NCI-H446 treated with DMSO at 0.1 percent for 48 hours (cell line): ENCODE results near the gene SACM1L.

Source experiments
- DNase-seq: peaks from one replicate; lab custom pipeline; 2025; lab: John Stamatoyannopoulos, UW

Gene SACM1L

DNA sequence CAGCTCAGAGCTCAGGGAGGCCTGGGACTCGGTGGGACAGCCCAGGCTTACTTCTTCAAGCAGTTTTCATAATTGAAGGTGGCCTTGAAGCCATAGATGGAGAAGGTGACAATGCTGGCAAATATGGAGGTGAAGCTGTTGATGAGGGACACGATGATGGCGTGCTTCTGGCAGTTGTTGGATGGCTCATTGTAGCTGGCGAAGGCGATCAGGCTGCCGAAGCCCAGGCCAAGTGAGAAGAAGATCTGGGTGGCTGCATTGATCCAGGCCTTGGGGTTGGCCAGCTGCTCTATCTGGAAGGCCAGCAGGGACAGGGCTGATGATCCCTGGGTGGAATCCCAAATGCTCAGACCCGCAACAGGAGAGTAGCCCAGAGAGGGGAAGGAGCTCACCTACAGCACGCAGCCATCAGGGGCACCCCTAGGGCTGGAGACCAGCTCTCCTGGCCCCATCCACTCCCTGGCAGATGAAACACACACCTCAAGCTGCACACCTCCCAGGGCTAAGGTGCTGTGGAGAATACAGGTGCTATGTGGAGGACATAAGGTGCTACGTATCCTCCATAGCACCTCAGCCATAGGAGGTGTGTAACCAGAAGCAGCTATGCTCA lies 82.1 kb downstream of the SACM1L start:
- no peak for DNase-seq

DNA sequence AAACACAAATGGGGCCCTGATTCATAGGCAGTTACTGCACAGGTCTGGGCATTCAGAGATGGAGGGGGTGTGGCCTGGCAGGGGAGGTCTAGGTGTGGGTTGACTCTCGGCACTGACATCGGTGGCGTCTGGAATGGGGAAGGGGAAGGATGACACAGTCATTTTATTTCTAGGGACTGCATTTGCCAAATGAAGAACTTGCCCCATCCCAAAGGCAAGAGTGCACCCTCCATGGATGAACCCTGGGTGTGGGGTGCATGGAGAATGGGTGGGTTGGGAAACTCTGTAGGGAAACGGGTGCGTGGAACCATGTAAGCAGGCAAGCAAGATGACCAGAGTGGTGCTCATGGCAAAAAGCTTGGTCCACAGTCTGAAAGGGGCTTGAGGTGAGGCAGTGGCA lies 82.6 kb downstream of the SACM1L start:
- no peak for DNase-seq

GRCh38 chr3:45772341-45773035 lies 83.3 kb downstream of the SACM1L start:
- no peak for DNase-seq

- no peak for DNase-seq
Observed at GRCh38 chr3:45773072-45773471, 83.9 kb downstream of the SACM1L start.

GRCh38 chr3:45773714-45774449 lies 84.7 kb downstream of the SACM1L start:
- no peak for DNase-seq

- DNase-seq: no peak
Observed at GRCh38 chr3:45774581-45775521, 85.7 kb downstream of the SACM1L start.

DNA sequence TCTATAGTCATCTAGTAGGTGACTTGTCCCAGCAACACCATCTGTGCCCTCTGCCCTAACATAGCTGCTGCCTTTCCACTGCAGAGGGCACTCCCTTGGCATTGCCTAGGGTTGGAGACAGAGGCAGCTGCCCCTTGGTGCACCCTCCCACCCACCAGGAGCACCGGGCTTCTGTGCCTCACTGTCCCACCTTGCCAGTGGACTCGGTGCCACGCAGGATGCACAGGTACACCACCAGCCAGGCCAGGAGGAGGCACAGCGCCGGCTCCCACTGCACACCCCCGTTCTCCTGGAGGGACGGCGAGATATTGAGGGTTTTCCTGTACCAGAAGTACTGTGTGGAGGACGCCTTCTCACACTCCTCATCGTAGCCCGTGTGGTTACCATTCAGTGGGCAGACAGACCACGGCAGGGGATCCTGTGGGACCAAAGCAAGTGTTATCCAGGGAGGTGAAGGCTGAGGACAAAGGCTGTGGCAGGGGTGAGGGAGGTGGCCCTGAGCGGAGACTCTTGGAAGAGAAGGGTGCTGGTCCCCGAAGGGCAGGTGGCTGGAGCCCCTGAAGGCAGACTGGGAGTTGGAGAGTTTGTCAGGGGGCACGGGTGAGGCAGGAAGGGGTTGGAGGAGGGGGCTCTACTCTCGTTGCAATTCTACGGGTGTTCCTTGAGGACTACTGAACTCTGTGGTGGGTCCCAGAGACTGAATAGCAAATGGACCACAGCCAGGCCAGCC lies 86.5 kb downstream of the SACM1L start:
- no peak for DNase-seq

DNA sequence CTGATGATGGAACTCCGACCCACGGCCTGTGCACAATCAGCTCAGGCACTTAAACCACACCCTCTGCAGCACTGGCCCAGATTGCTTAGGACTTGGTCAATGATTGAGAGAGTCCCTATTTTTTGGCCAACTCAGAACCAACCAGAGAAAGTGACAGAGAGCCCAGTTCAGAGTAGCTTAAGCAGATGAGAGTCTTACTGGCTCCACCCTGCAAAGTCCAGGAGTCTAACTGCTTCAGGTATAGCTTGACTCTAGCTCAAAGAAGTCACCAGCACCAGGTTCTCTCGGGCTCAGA lies 87.1 kb downstream of the SACM1L start:
- DNase-seq: no peak

- DNase-seq: no peak
Observed at GRCh38 chr3:45776611-45777010, 87.4 kb downstream of the SACM1L start.

- no peak for DNase-seq
Observed at GRCh38 chr3:45777111-45777745, 88.0 kb downstream of the SACM1L start.

DNA sequence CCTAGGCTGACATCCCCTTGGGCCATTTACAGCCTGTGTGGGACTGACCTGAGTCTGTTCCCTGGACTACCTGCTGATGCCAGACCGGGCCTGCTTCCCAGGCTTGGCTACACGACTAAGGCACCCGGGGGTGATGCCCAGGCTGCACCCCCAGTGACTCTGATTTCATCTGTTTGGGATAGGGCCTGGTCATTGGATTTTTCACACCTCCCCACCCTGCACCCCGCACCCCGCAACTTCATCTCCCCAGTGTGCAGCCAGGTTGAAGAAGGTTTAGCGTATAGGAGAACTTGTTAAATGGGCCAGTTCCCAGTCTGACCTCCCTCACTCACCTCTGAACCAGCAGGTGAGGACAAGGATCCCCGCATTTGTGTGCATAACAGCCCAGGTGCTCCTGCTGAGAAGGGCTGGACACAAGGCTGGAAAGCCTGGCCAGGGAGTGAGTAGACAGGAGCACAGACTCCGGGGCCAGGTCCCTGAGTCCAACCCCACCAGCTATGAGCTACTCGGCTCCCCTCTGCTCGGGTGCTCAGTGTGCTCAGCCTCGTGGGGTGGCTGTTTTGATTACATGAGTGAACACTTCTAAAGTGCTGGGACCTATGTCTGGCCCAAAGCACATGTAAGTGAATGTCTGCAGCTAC lies 88.7 kb downstream of the SACM1L start:
- DNase-seq: no peak

- no peak for DNase-seq
Observed at GRCh38 chr3:45778761-45779201, 89.6 kb downstream of the SACM1L start.

GRCh38 chr3:45779746-45780735 lies 90.8 kb downstream of the SACM1L start:
- no peak for DNase-seq

DNA sequence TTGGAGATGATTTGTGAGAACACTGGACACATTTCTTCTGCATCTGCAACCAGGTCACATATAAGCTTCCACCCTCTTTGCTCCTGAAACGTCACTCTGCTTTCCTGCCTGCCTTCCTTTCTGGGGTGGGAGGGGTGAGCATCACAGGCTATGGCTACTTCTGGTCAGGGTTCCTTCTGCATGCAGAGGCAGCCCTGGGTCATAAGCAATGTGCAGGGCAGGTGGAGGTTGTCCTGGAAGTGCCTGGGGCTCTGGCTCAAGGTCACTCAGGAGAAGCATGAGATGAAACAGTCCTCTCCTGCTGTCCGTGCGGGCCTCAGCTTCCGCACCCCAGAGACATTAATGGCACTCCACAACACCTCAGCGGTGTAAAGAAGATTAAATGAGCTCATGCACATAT lies 92.1 kb downstream of the SACM1L start:
- DNase-seq: no peak

- no peak for DNase-seq
Observed at GRCh38 chr3:45781841-45782240, 92.6 kb downstream of the SACM1L start.

DNA sequence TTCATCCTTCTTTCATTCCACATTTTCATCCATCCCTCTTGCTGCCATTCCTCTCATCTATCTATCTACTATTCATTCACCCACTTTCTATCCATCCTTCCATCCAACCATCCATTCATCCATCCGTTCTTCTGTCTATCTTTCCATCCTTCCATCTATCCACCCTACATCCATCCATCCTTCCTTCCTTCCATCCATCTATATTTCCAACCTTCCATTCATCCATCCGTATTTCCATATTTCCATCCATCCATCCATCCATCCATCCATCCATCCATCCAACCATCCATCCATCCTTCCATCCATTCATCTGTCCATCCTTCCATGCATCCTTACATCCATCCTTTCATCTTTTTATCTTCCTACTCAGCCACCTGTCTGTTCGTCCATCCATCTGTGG lies 93.2 kb downstream of the SACM1L start:
- DNase-seq: no peak

- DNase-seq: no peak
Observed at GRCh38 chr3:45783667-45784066, 94.5 kb downstream of the SACM1L start.

GRCh38 chr3:45785605-45786150 lies 96.5 kb downstream of the SACM1L start:
- DNase-seq: no peak
